ENCODE data around the gene SCAANT1. TPM values are rescaled to one million over a fixed set of nuclear protein-coding genes. Genes with fewer than 3 reads are reported as not detected.
A peak's percentile ranks its signal among the peaks of the same experiment; 100 is the strongest.

The SCAANT1 gene
- total RNA-seq, 6 donors from 2014 or later: not detected

DNA sequence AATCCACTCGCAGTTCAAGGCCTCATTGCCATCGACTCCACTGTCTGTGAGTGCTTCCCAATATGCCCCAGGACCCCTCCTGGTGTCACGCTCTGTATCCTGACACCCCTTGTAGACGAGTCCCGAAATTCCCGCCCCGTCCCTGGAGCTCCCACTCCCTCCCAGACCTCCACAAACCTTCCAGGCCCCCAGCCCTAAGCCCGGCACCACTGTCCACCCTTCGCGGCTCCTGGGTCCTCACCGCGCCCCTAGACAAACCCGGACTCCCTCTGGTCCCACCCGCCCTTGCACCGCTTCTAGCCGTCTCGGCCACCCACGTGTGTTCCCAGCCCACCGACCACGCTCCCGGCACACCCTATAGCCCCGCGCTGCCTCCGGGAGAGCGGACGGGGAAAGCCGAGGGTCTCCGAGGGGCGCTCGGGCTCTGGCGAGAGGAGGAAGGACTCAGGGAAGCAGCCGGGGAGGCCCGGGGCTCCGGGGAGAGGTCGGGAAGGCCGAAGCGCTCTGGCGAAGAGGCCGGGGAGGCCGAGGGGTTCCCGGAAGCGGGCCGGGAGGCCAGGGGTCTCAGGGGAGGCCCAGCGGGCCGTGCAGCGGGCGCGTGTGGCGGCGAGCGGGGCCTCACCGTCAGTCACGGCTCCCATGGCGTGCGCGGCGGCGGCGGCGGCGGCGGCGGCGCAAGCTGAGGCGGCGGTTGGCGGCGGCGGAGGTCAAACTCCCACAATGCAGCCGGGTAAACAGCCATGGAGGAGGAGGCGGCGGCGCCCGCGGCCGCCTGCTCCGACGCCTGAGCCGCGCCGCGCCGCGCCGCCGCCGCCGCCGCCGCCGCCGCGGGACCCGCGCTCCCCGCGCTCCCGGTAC, 48.8 kb downstream of the SCAANT1 start, which contains the start of the genes ATXN7 and THOC7:
ATXN7 (plus strand) TSS at position 718 of the 858 bp plus-strand sequence. CDS start 48,732 bp downstream, outside the sequence.
THOC7 (minus strand) TSS at position 656 of the 858 bp plus-strand sequence; CDS start at position 641, 15 bp downstream.
- DNase-seq: peak; percentile 58 to 96
- H3K9me3 ChIP-seq: no peaks in the 10 kb centered on the region
- peak within 1 kb of the TSS; percentile 89 to 99 (median 97) for H3K4me3 ChIP-seq
- H3K4me1 ChIP-seq: peaks cover 7 to 19% (median 15%) of the 10 kb centered on the region in 4 donors
- 1 to 2% methylated on average over 37 to 39 of the region's 98 CpGs for WGBS, 2 donors
- no peak for TF ChIP-seq EP300 (IDR thresholded peaks at IDR 0.05)
- peak in 1 of 4 donors; percentile 50 for TF ChIP-seq POLR2A (IDR thresholded peaks at IDR 0.05)
- ATAC-seq (ENCODE audit: low FRiP score in 2 of 2): peak; percentile 79 to 94
- H3K27ac ChIP-seq: peak within 1 kb of the TSS; percentile 93 to 99 (median 96)
- no peaks in the 10 kb centered on the region for H3K36me3 ChIP-seq
- H3K27me3 ChIP-seq: no peaks in the 10 kb centered on the region

DNA sequence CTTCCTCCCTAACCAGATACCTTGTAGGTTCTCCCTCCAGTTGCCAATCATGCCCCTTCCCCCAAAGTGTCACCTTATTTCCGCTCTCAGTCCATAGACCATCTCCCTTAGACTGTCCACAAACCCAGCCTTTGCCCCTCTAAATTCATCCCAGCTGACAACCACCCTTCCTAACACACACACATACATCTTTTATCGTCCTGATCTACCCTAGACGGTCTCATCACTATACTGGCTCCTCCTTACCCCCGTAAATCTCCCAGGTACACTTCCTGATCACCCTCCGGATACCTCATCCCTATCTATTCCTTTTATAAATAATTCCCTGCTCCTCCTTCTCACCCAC, 49.4 kb downstream of the SCAANT1 start:
- Histone ChIP-seq H3K36me3 (no peaks in the 10 kb centered on the region), H3K9me3 (no peaks in the 10 kb centered on the region), H3K27ac (peak overlapping the region; percentile 85 to 99 (median 92)), H3K4me3 (peak overlapping the region in 3 of 4 donors; percentile 89 to 99 (median 96)), H3K4me1 (peaks cover 7 to 19% (median 15%) of the 10 kb centered on the region in 4 donors), H3K27me3 (no peaks in the 10 kb centered on the region)
- 28 to 29% methylated on average over 5 of the region's 5 CpGs for WGBS, 2 donors
- no peak for DNase-seq
- ATAC-seq (ENCODE audit: low FRiP score in 2 of 2): no peak
- TF ChIP-seq, protein P1, sequence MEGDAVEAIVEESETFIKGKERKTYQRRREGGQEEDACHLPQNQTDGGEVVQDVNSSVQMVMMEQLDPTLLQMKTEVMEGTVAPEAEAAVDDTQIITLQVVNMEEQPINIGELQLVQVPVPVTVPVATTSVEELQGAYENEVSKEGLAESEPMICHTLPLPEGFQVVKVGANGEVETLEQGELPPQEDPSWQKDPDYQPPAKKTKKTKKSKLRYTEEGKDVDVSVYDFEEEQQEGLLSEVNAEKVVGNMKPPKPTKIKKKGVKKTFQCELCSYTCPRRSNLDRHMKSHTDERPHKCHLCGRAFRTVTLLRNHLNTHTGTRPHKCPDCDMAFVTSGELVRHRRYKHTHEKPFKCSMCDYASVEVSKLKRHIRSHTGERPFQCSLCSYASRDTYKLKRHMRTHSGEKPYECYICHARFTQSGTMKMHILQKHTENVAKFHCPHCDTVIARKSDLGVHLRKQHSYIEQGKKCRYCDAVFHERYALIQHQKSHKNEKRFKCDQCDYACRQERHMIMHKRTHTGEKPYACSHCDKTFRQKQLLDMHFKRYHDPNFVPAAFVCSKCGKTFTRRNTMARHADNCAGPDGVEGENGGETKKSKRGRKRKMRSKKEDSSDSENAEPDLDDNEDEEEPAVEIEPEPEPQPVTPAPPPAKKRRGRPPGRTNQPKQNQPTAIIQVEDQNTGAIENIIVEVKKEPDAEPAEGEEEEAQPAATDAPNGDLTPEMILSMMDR (IDR thresholded peaks at IDR 0.05): no peak
- TF ChIP-seq POLR2AphosphoS5 (IDR thresholded peaks at IDR 0.05) (no peak), POLR2A (IDR thresholded peaks at IDR 0.05) (no peak), EP300 (IDR thresholded peaks at IDR 0.05) (no peak)

Small RNA genes lying within 50 kb of the gene (small RNA-seq; reads per million reads assigned to genes)
- gene SCAANT1: 0 reads per million in 4 donors

Other genes with a start within 250 kb of the SCAANT1 start
- gene C3orf49, start 93.1 kb downstream of the SCAANT1 start, total RNA-seq: not detected
- 10 to 100 TPM; 16.2 to 77.7 (median 40.6) TPM for gene THOC7, start 48.6 kb downstream of the SCAANT1 start, total RNA-seq
- 10 to 100 TPM; 29.5 to 83.8 (median 42.3) TPM for gene ATXN7, start 48.5 kb downstream of the SCAANT1 start, total RNA-seq
- gene PSMD6, start 111.1 kb upstream of the SCAANT1 start, total RNA-seq: 10 to 100 TPM; 41.2 to 69.3 (median 58.6) TPM